Activated CD8-positive, alpha-beta T cell treated with anti-CD3 and anti-CD28 coated beads for 36 hours (primary cell): ENCODE measurements around the gene AURKAIP1. TPM values are rescaled to one million over a fixed set of nuclear protein-coding genes. Genes with fewer than 3 reads are reported as not detected.

Experiments
- ATAC-seq: fragments of 200-7000 bp; cut with Tn5 transposase; one replicate; pipeline ENCODE4 v1.10.0; 2021; ENCODE audit warnings: mild to moderate bottlenecking, moderate library complexity
- CTCF ChIA-PET: fragments of 350-600 bp; sonication (Branson Sonifier 250); formaldehyde crosslinking; loops from one replicate; lab custom pipeline; 2021; ENCODE audit warnings: antibody characterized with exemption; lab: Charles Lee
- POLR2A ChIA-PET: fragments of 350-600 bp; sonication (Branson Sonifier 250); formaldehyde crosslinking; loops from one replicate; lab custom pipeline; 2021; ENCODE audit warnings: antibody characterized with exemption; lab: Charles Lee
- DNase-seq: peaks from one replicate; pipeline ENCODE4 v3.0.0-alpha.2; 2020
- H3K27ac Mint-ChIP-seq: one replicate; pipeline ENCODE4 v1.8.0; 2021; ENCODE audit warnings: mild to moderate bottlenecking, mixed read lengths
- H3K27me3 Mint-ChIP-seq: one replicate; pipeline ENCODE4 v1.8.0; 2021; ENCODE audit warnings: mixed read lengths
- H3K36me3 Mint-ChIP-seq: one replicate; pipeline ENCODE4 v1.8.0; 2021; ENCODE audit warnings: low read depth, mixed read lengths
- H3K4me1 Mint-ChIP-seq: one replicate; pipeline ENCODE4 v1.8.0; 2021; ENCODE audit warnings: low read depth, mixed read lengths
- H3K4me3 Mint-ChIP-seq: one replicate; pipeline ENCODE4 v1.8.0; 2021; ENCODE audit warnings: mild to moderate bottlenecking, moderate library complexity, mixed read lengths
- H3K9me3 Mint-ChIP-seq: one replicate; pipeline ENCODE4 v1.8.0; 2021; ENCODE audit warnings: mixed read lengths
- intact Hi-C: fragments of 100-400 bp; cut with micrococcal nuclease; formaldehyde crosslinking; loops from one replicate; pipeline ENCODE4 v1.10.0; 2022
- total RNA-seq, 2 experiments: library from RNA; stranded (reverse); gene quantifications; one replicate each; pipeline ENCODE4 v1.2.3, GENCODE V29; 2021
- TF ChIP-seq, protein P1 (sequence below): fragments of 200-600 bp; IDR thresholded peaks from one replicate; pipeline ENCODE4 v1.8.0; 2022; ENCODE audit warnings: antibody characterized with exemption, mild to moderate bottlenecking

The AURKAIP1 gene
- total RNA-seq, 2 experiments from 2014 or later, result 127 TPM

DNA sequence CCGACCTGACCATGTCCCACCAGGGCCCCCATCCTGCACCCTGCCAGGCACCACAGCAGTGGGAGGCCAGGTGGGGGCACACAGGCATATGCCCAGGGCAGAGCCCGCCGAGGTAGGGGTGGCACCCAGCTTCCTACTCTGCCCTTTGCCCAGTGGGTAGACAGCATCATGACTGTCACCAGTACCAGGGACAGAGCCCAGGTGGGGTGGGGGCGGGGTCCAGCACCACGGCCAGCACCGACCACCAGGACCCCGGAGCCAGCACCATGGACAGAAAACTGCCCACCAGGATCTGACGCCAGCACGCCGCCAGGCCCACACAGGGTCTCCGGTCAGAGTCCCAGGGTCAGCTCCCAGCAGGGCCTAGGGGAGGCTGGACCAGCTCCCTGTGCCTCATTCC, 40.2 kb downstream of the AURKAIP1 start:
- H3K36me3 Mint-ChIP-seq, result peaks cover 4% of the 10 kb centered on the region
- TF ChIP-seq, protein P1, sequence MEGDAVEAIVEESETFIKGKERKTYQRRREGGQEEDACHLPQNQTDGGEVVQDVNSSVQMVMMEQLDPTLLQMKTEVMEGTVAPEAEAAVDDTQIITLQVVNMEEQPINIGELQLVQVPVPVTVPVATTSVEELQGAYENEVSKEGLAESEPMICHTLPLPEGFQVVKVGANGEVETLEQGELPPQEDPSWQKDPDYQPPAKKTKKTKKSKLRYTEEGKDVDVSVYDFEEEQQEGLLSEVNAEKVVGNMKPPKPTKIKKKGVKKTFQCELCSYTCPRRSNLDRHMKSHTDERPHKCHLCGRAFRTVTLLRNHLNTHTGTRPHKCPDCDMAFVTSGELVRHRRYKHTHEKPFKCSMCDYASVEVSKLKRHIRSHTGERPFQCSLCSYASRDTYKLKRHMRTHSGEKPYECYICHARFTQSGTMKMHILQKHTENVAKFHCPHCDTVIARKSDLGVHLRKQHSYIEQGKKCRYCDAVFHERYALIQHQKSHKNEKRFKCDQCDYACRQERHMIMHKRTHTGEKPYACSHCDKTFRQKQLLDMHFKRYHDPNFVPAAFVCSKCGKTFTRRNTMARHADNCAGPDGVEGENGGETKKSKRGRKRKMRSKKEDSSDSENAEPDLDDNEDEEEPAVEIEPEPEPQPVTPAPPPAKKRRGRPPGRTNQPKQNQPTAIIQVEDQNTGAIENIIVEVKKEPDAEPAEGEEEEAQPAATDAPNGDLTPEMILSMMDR, result no peak
- ChIA-PET CTCF (no interaction called here), POLR2A (interaction anchor here (2.9 kb wide), 1 partner anchor 9 kb away, joined by 10 read pairs; no protein-coding TSS in a partner anchor)
- DNase-seq, result no peak
- H3K27me3 Mint-ChIP-seq, result no peaks in the 10 kb centered on the region
- no peak overlapping the region for H3K4me3 Mint-ChIP-seq
- H3K4me1 Mint-ChIP-seq, result no peaks in the 10 kb centered on the region
- H3K27ac Mint-ChIP-seq, result no peak overlapping the region
- intact Hi-C loops, result no loop called here
- ATAC-seq, result no peak
- no peaks in the 10 kb centered on the region for H3K9me3 Mint-ChIP-seq

GRCh38 chr1:1333551-1334241, 41.3 kb downstream of the AURKAIP1 start:
- CTCF ChIA-PET, result no interaction called here
- Mint-ChIP-seq H3K27ac (no peak overlapping the region), H3K36me3 (peaks cover 1% of the 10 kb centered on the region), H3K4me3 (no peak overlapping the region), H3K4me1 (no peaks in the 10 kb centered on the region), H3K9me3 (no peaks in the 10 kb centered on the region), H3K27me3 (no peaks in the 10 kb centered on the region)
- TF ChIP-seq, protein P1, result no peak
- ATAC-seq (no peak), DNase-seq (no peak)
- intact Hi-C loops, result no loop called here
- POLR2A ChIA-PET, result interaction anchor here (2.9 kb wide), 1 partner anchor 8 kb away, joined by 10 read pairs; no protein-coding TSS in a partner anchor

GRCh38 chr1:1332774-1333480, 42.1 kb downstream of the AURKAIP1 start:
- peaks cover 1% of the 10 kb centered on the region for H3K36me3 Mint-ChIP-seq
- H3K4me1 Mint-ChIP-seq, result no peaks in the 10 kb centered on the region
- ChIA-PET POLR2A (no interaction called here), CTCF (no interaction called here)
- DNase-seq (no peak), ATAC-seq (no peak)
- intact Hi-C loops, result no loop called here
- no peak overlapping the region for H3K4me3 Mint-ChIP-seq
- TF ChIP-seq, protein P1, result no peak
- H3K27me3 Mint-ChIP-seq, result no peaks in the 10 kb centered on the region
- H3K9me3 Mint-ChIP-seq, result no peaks in the 10 kb centered on the region
- no peak overlapping the region for H3K27ac Mint-ChIP-seq

- ChIA-PET POLR2A (no interaction called here), CTCF (no interaction called here)
- DNase-seq (no peak), ATAC-seq (no peak)
- Mint-ChIP-seq H3K4me1 (no peaks in the 10 kb centered on the region), H3K9me3 (no peaks in the 10 kb centered on the region), H3K27ac (no peak overlapping the region), H3K4me3 (no peak overlapping the region), H3K27me3 (no peaks in the 10 kb centered on the region), H3K36me3 (no peaks in the 10 kb centered on the region)
- intact Hi-C loops, result no loop called here
- TF ChIP-seq, protein P1, result no peak
These were observed 42.8 kb downstream of the AURKAIP1 start for GRCh38 chr1:1332031-1332755.
